Neural cell (in vitro differentiated cells): Measurements from ENCODE around the gene NPFF.

Source experiments
- EP300 ChIP-seq: fragments of 450-650 bp; conservative IDR thresholded peaks from 2 replicates; pipeline ENCODE4 v1.6.1; 2014; ENCODE audit warnings: antibody characterized with exemption, mild to moderate bottlenecking, moderate library complexity; ENCODE audit not compliant: poor library complexity, severe bottlenecking
- EZH2 ChIP-seq: fragments of 200-600, 300-800 bp; shearing (Covaris generic), sonication (generic); IDR thresholded peaks from 2 replicates; pipeline ENCODE4 v1.6.1; 2014; ENCODE audit warnings: antibody characterized with exemption, low read length, borderline replicate concordance, mild to moderate bottlenecking; ENCODE audit not compliant: insufficient read depth, poor library complexity, severe bottlenecking
- POLR2AphosphoS5 ChIP-seq: IDR thresholded peaks from 2 replicates; pipeline ENCODE4 v1.6.1; 2012
- SMC3 ChIP-seq: fragments of 450-650 bp; conservative IDR thresholded peaks from 2 replicates; pipeline ENCODE4 v1.6.1; 2014; ENCODE audit warnings: antibody characterized with exemption, mild to moderate bottlenecking, moderate library complexity; ENCODE audit not compliant: poor library complexity
- TAF1 ChIP-seq: IDR thresholded peaks from 2 replicates; pipeline ENCODE4 v1.6.1; 2012; ENCODE audit warnings: low read depth
- TF ChIP-seq, protein P1 (sequence below): fragments of 450-650 bp; IDR thresholded peaks from 2 replicates; pipeline ENCODE4 v1.5.1; 2014; ENCODE audit warnings: antibody characterized with exemption, mild to moderate bottlenecking, moderate library complexity; ENCODE audit not compliant: poor library complexity, severe bottlenecking

DNA sequence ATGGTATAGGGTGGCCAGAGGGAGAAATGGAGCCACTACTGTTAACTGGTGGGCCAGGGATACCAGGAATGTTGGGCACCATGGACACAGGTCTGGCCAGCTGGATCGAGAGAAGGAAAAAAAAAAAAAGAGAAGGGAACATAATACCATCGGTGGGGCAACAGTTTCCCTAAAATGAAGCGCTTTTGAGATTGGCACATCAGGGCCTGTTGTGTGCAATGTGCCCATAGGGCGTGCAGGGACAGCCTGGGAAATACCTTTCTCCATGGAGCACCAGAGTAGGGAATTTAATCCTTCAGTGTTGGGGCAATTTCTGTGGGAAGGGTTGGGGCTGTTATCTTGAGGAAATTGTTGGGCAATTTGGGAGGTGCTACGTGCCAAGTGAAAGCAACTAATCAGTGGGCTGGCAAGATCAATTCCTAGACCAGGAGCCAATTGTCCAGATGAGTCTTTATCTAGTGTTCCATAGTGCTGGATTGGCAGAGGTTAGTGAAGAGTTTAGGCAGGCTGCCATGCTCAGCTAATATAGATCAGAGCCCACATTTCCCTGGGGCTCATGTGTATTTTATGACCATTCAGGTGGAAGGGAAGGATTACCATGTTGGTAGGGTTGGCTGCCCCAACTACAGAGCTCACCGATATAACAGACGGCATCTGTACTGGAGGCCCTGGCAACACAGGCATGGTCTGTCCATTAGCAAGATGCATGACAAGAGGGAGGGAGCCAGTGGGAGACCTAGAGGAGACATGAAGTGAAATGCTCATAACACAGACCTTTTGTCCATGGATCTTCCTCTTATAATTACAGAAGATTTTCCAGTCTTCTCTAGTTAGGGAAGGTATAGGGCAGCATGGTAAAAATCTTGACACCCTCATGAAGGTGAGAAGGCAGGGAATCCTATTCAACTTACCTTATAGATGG is 25.5 kb upstream of the NPFF start:
- TF ChIP-seq, protein P1, sequence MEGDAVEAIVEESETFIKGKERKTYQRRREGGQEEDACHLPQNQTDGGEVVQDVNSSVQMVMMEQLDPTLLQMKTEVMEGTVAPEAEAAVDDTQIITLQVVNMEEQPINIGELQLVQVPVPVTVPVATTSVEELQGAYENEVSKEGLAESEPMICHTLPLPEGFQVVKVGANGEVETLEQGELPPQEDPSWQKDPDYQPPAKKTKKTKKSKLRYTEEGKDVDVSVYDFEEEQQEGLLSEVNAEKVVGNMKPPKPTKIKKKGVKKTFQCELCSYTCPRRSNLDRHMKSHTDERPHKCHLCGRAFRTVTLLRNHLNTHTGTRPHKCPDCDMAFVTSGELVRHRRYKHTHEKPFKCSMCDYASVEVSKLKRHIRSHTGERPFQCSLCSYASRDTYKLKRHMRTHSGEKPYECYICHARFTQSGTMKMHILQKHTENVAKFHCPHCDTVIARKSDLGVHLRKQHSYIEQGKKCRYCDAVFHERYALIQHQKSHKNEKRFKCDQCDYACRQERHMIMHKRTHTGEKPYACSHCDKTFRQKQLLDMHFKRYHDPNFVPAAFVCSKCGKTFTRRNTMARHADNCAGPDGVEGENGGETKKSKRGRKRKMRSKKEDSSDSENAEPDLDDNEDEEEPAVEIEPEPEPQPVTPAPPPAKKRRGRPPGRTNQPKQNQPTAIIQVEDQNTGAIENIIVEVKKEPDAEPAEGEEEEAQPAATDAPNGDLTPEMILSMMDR = no peak
- TF ChIP-seq TAF1 = no peak
- no peak for TF ChIP-seq POLR2AphosphoS5
- TF ChIP-seq EZH2 = no peak
- TF ChIP-seq EP300 = no peak
- no peak for TF ChIP-seq SMC3
